K562 (cell line): ENCODE data around the gene THBS2. TPM values are rescaled to one million over a fixed set of nuclear protein-coding genes. Genes with fewer than 3 reads are reported as not detected.

Source experiments
- ATAC-seq: fragments of 200-7000 bp; cut with Tn5 transposase; 3 replicates; pipeline ENCODE4 v1.9.1; 2020; ENCODE audit warnings: moderate library complexity
- BruUV-seq: library from RNA; stranded (reverse); fragments of 400-500 nt; replicated peaks from 2 replicates; lab custom pipeline; 2021; lab: Mats Ljungman, UMichigan
- CTCF ChIA-PET: fragments of 300-600 bp; formaldehyde crosslinking; extraction: SDS; loops from one replicate; lab custom pipeline; 2021; ENCODE audit warnings: low intra/inter-chr PET ratio; lab: Yijun Ruan, JAX
- POLR2A ChIA-PET: fragments of 300-600, 350-650 bp; sonication (Branson Sonifier 250); formaldehyde crosslinking; extraction: SDS; loops from one replicate; lab custom pipeline; 2021; ENCODE audit warnings: antibody characterized with exemption, inconsistent platforms; lab: Yijun Ruan, JAX
- DNase-seq, 4 experiments: peaks; one replicate each; pipeline versions ENCODE4 v3.0.0 to v3.0.0-alpha.2; 2011 to 2018; ENCODE audit warnings: low spot score in 3 of 4, mixed read lengths in 3 of 4; ENCODE audit errors: extremely low read depth in 1 of 4
- FAIRE-seq: peaks from 2 replicates; lab custom pipeline; 2011; peaks lifted over from hg19 to GRCh38; lab: Jason Lieb, UNC
- H2AFZ ChIP-seq: 2 replicates; pipeline ENCODE4 v1.6.0; 2011; ENCODE audit warnings: low read depth, low read length, control low read depth, inconsistent platforms
- H3K27ac ChIP-seq: fragments of 200-600 bp; 3 replicates; pipeline ENCODE4 v1.8.0; 2011; ENCODE audit warnings: low read depth, mild to moderate bottlenecking, control low read depth, inconsistent platforms, low read length, moderate library complexity, mixed read lengths; ENCODE audit errors: extremely low read depth
- H3K27me3 ChIP-seq, 2 experiments: fragments of 300-600 bp in 1 of 2; 2 replicates in 1 of 2; 3 replicates in 1 of 2; pipeline versions ENCODE4 v1.6.0 to v1.8.0; 2011; ENCODE audit warnings: inconsistent platforms in 2 of 2, low read length in 2 of 2, mild to moderate bottlenecking in 1 of 2, mixed read lengths in 1 of 2, moderate library complexity in 1 of 2; ENCODE audit not compliant: control insufficient read depth in 2 of 2, insufficient read depth in 2 of 2
- H3K36me3 ChIP-seq: fragments of 300-600 bp; 3 replicates; pipeline ENCODE4 v1.8.0; 2011; ENCODE audit warnings: mild to moderate bottlenecking, low read length, inconsistent platforms; ENCODE audit not compliant: control insufficient read depth, insufficient read depth
- H3K4me1 ChIP-seq, 2 experiments: fragments of 200-600 bp in 1 of 2; replicated peaks in 1 of 2; 2 replicates in 1 of 2; 3 replicates in 1 of 2; pipeline versions ENCODE4 v1.5.1 to v1.8.0; 2011; ENCODE audit warnings: inconsistent platforms in 2 of 2, low read length in 2 of 2, mild to moderate bottlenecking in 1 of 2, mixed read lengths in 1 of 2, moderate library complexity in 1 of 2; ENCODE audit not compliant: control insufficient read depth in 2 of 2, insufficient read depth in 2 of 2
- H3K4me2 ChIP-seq: 2 replicates; pipeline ENCODE4 v1.6.1; 2011; ENCODE audit warnings: low read length, control low read depth, inconsistent platforms, mixed read lengths; ENCODE audit not compliant: insufficient read depth
- H3K4me3 ChIP-seq: fragments of 200-600 bp; sonication (generic), shearing (Covaris generic); 2 replicates; pipeline ENCODE4 v1.5.1; 2016; ENCODE audit warnings: control low read depth, inconsistent platforms
- H3K79me2 ChIP-seq: fragments of 200-600 bp; 3 replicates; pipeline ENCODE4 v1.8.0; 2011; ENCODE audit warnings: low read length, inconsistent platforms; ENCODE audit not compliant: control insufficient read depth, insufficient read depth
- H3K9ac ChIP-seq, 2 experiments: 2 replicates each; pipeline versions ENCODE4 v1.6.0 to v1.6.1; 2011; ENCODE audit warnings: low read depth in 2 of 2, low read length in 2 of 2, control low read depth in 1 of 2, inconsistent platforms in 1 of 2, mild to moderate bottlenecking in 1 of 2, mixed read lengths in 1 of 2; ENCODE audit not compliant: insufficient read depth in 1 of 2
- H3K9me1 ChIP-seq: one replicate; pipeline ENCODE4 v1.6.0; 2011; ENCODE audit warnings: inconsistent platforms, mild to moderate bottlenecking, low read length, moderate library complexity; ENCODE audit not compliant: control insufficient read depth, insufficient read depth
- H3K9me3 ChIP-seq: replicated peaks from 2 replicates; pipeline ENCODE4 v1.5.1; 2011; ENCODE audit warnings: low read depth, low read length, inconsistent platforms; ENCODE audit not compliant: control insufficient read depth, insufficient read depth
- H4K20me1 ChIP-seq: replicated peaks from 2 replicates; pipeline ENCODE4 v1.6.1; 2011; ENCODE audit warnings: low read length, inconsistent platforms, mixed read lengths; ENCODE audit not compliant: control insufficient read depth, insufficient read depth
- ATF1 ChIP-seq, 2 experiments: fragments of 450-650 bp in 1 of 2; IDR thresholded peaks; 2 replicates each; pipeline ENCODE4 v1.6.1; 2016; ENCODE audit warnings: missing compliant biosample characterization in 1 of 2, missing genetic modification characterization in 1 of 2
- ATF4 ChIP-seq: fragments of 450-650 bp; formaldehyde crosslinking; IDR thresholded peaks from 2 replicates; pipeline ENCODE4 v1.4.0; 2022; ENCODE audit warnings: mild to moderate bottlenecking, moderate library complexity
- C11orf30 ChIP-seq: fragments of 450-650 bp; IDR thresholded peaks from 2 replicates; pipeline ENCODE4 v1.6.1; 2016; ENCODE audit warnings: low read depth, mild to moderate bottlenecking
- CHD1 ChIP-seq: fragments of 200-600 bp; sonication (generic); IDR thresholded peaks from one replicate; pipeline ENCODE4 v1.6.1; 2012; ENCODE audit warnings: mild to moderate bottlenecking, moderate library complexity, low read length, inconsistent platforms
- EGR1 ChIP-seq: fragments of 450-650 bp; conservative IDR thresholded peaks from 2 replicates; pipeline ENCODE4 v1.6.1; 2017; ENCODE audit warnings: mild to moderate bottlenecking
- EP400 ChIP-seq: fragments of 450-650 bp; IDR thresholded peaks from 2 replicates; pipeline ENCODE4 v1.6.1; 2017; ENCODE audit warnings: antibody characterized with exemption, mild to moderate bottlenecking, moderate library complexity
- KAT7 ChIP-seq: sonication (generic); formaldehyde crosslinking; IDR thresholded peaks from 2 replicates; pipeline ENCODE4 v1.8.0; 2022; ENCODE audit warnings: missing genetic modification reagents, mild to moderate bottlenecking, borderline replicate concordance
- KHSRP ChIP-seq: fragments of 450-650 bp; IDR thresholded peaks from 2 replicates; pipeline ENCODE4 v1.6.1; 2017
- MCM2 ChIP-seq: fragments of 450-650 bp; IDR thresholded peaks from 2 replicates; pipeline ENCODE4 v1.6.1; 2017; ENCODE audit warnings: low read depth, mild to moderate bottlenecking
- NFIC ChIP-seq: fragments of 450-650 bp; IDR thresholded peaks from 2 replicates; pipeline ENCODE4 v1.6.1; 2017; ENCODE audit warnings: mild to moderate bottlenecking, inconsistent platforms
- NR2C1 ChIP-seq, 2 experiments: fragments of 450-650 bp; IDR thresholded peaks; 2 replicates each; pipeline ENCODE4 v1.6.1; 2017; ENCODE audit warnings: mild to moderate bottlenecking in 2 of 2, antibody characterized with exemption in 1 of 2, inconsistent platforms in 1 of 2, missing compliant biosample characterization in 1 of 2, missing genetic modification characterization in 1 of 2
- RAD21 ChIP-seq, 2 experiments: fragments of 250-450 bp in 1 of 2; fragments of 450-650 bp in 1 of 2; sonication (Bioruptor Pico) in 1 of 2; formaldehyde crosslinking in 1 of 2; IDR thresholded peaks in 1 of 2; conservative IDR thresholded peaks in 1 of 2; 2 replicates each; pipeline versions ENCODE4 v1.4.0 to v1.8.0; 2020 to 2022; ENCODE audit warnings: mild to moderate bottlenecking in 2 of 2, moderate library complexity in 1 of 2
- RBM25 ChIP-seq: fragments of 200-400 bp; formaldehyde crosslinking; IDR thresholded peaks from 2 replicates; pipeline ENCODE4 v1.6.1; 2018; ENCODE audit warnings: low read length, low read depth, moderate library complexity; ENCODE audit not compliant: severe bottlenecking
- TAF1 ChIP-seq: IDR thresholded peaks from 2 replicates; pipeline ENCODE4 v1.6.1; 2011; ENCODE audit warnings: mild to moderate bottlenecking, low read length, moderate library complexity; ENCODE audit not compliant: insufficient read depth, control insufficient read depth, severe bottlenecking; ENCODE audit errors: extremely low read depth
- TAF7 ChIP-seq: fragments of 450-650 bp; IDR thresholded peaks from 2 replicates; pipeline ENCODE4 v1.6.1; 2016; ENCODE audit warnings: missing genetic modification characterization, missing compliant biosample characterization
- TEAD4 ChIP-seq, 2 experiments: sonication (generic) in 1 of 2; formaldehyde crosslinking in 1 of 2; IDR thresholded peaks; 2 replicates each; pipeline versions ENCODE4 v1.6.1 to v1.8.0; 2012 to 2022; ENCODE audit warnings: borderline replicate concordance in 1 of 2, inconsistent platforms in 1 of 2, low read length in 1 of 2, mild to moderate bottlenecking in 1 of 2, missing genetic modification reagents in 1 of 2
- THRAP3 ChIP-seq: fragments of 450-650 bp; IDR thresholded peaks from 2 replicates; pipeline ENCODE4 v1.6.1; 2016; ENCODE audit warnings: mild to moderate bottlenecking, inconsistent platforms, borderline replicate concordance
- ZNF347 ChIP-seq: fragments of 450-650 bp; formaldehyde crosslinking; IDR thresholded peaks from 2 replicates; pipeline ENCODE4 v1.4.0; 2020; ENCODE audit warnings: low read depth, mild to moderate bottlenecking, moderate library complexity
- ZNF436 ChIP-seq: fragments of 250-450, 450-650 bp; sonication (Bioruptor Pico); formaldehyde crosslinking; IDR thresholded peaks from 2 replicates; pipeline ENCODE4 v1.7.0; 2020; ENCODE audit warnings: mild to moderate bottlenecking
- ZNF512 ChIP-seq: IDR thresholded peaks from 2 replicates; pipeline ENCODE4 v1.6.1; 2016; ENCODE audit warnings: missing genetic modification characterization, missing compliant biosample characterization
- WGBS: fragments of 100-300 bp; shearing (Covaris generic); methylation state at CpG from one replicate; pipeline ENCODE4 v1.1.6; 2016; ENCODE audit warnings: low coverage, mixed read lengths; ENCODE audit not compliant: insufficient coverage; ENCODE audit errors: missing lambda C conversion rate; 5-methylcytosine and 5-hydroxymethylcytosine counted together
- in situ Hi-C: fragments of 300-500 bp; cut with MboI; formaldehyde crosslinking; loops from 4 replicates; pipeline ENCODE4 v1.15.0; 2018; ENCODE audit warnings: inconsistent platforms, mixed read lengths
- intact Hi-C: fragments of 100-400 bp; cut with micrococcal nuclease; formaldehyde crosslinking; loops from 2 replicates; pipeline ENCODE4 v1.14.2; 2022
- polyA plus RNA-seq, 8 experiments: library from polyadenylated mRNA; depleted of rRNA in 4 of 8; stranded (reverse) in 5 of 8; unstranded in 3 of 8; fragments of >200 nt; fragmentation: Nextera tagmentation in 2 of 8; fragmentation: Illumina TruSeq in 1 of 8; extraction: Ambion mirVana in 2 of 8; extraction: Trizol in 1 of 8; gene quantifications; 2 replicates each; pipeline versions ENCODE4 v1.2.1 to v1.2.3, GENCODE V29; 2011 to 2014; ENCODE audit warnings: inconsistent platforms in 1 of 8, missing spikeins in 1 of 8
- total RNA-seq, 7 experiments: library from RNA; depleted of rRNA in 6 of 7; stranded (reverse); fragments of >200 nt in 6 of 7; fragmentation: Illumina TruSeq in 2 of 7; extraction: Trizol in 2 of 7; gene quantifications; 2 replicates each; pipeline versions ENCODE4 v1.2.1 to v1.2.3, GENCODE V29; 2011 to 2021; ENCODE audit warnings: low replicate concordance in 1 of 7

Gene THBS2
- total and polyA plus RNA-seq, 9 of the 15 experiments (the other 6 are each of a cell fraction or from before 2014, with no cell fraction given), result 0.03 to 0.11 (median 0.03) TPM; not detected in 6

- Histone ChIP-seq H3K36me3 (no peaks in the 10 kb centered on the region), H3K27me3 (peaks cover 0 to 9% of the 10 kb centered on the region in 2 experiments; a peak in 1 of 5 replicates), H2AFZ (peak overlapping the region; percentile 92), H4K20me1 (no peaks in the 10 kb centered on the region), H3K9me3 (peaks cover 7% of the 10 kb centered on the region; the same call in 1 of the 2 replicates), H3K9me1 (no peaks in the 10 kb centered on the region), H3K27ac (peak overlapping the region; percentile 21; the same call in 2 of the 3 replicates), H3K4me1 (peaks cover 0 to 13% of the 10 kb centered on the region in 2 experiments; a peak in 3 of 5 replicates), H3K4me3 (no peak overlapping the region), H3K4me2 (peak overlapping the region; percentile 15; the same call in 1 of the 2 replicates), H3K79me2 (no peaks in the 10 kb centered on the region), H3K9ac (0 out of 4 replicates have a peak overlapping the region, but pooled peaks of 1 of the 2 experiments have one; percentile 10)
- DNase-seq (peak in 1 of 4 experiments; percentile 20), FAIRE-seq (peak; percentile 66), ATAC-seq (no peak)
- ChIA-PET CTCF (no interaction called here), POLR2A (interaction anchor here (0.8 to 1.6 kb wide), 3 partner anchors 10 to 17 kb away, joined by 3 to 5 read pairs (median 5); no protein-coding TSS in a partner anchor)
- intact Hi-C loops (no loop called here), in situ Hi-C loops (no loop called here)
- TF ChIP-seq ZNF347 (CRISPR knock-in tag) (no peak), C11orf30 (no peak), TAF1 (no peak), CHD1 (no peak), MCM2 (no peak), NFIC (peak; percentile 46; the same call in 1 of the 2 replicates), ZNF436 (CRISPR knock-in tag) (no peak), THRAP3 (no peak), TEAD4 (IDR thresholded peaks at IDR 0.05; ENCODE audit: low read length) (no peak), TEAD4 (CRISPR knock-in tag; IDR thresholded peaks at IDR 0.05; ENCODE audit: borderline replicate concordance) (no peak), EGR1 (no peak), ZNF512 (tag) (peak; percentile 46; the same call in 1 of the 2 replicates), ATF4 (CRISPR knock-in tag) (no peak), ATF1 (CRISPR knock-in tag; IDR thresholded peaks at IDR 0.05) (no peak), ATF1 (tag; IDR thresholded peaks at IDR 0.05) (no peak), RBM25 (no peak), RAD21 (CRISPR knock-in tag; conservative IDR thresholded peaks at IDR 0.05 in 1 of 2, IDR thresholded peaks at IDR 0.05 in 1 of 2) (0 out of 4 replicates have a peak, but pooled peaks of 1 of the 2 experiments have one; percentile 12), KHSRP (no peak), TAF7 (tag) (no peak), NR2C1 (IDR thresholded peaks at IDR 0.05) (no peak), NR2C1 (tag; IDR thresholded peaks at IDR 0.05) (no peak), EP400 (peak; percentile 28; the same call in 1 of the 2 replicates), KAT7 (CRISPR knock-in tag) (no peak)
- 57% methylated on average over 5 of the region's 5 CpGs for WGBS
- BruUV-seq, result TSS peak; percentile 53
These were observed 41.2 kb downstream of the THBS2 start for GRCh38 chr6:169212436-169212835.
